SJCRH30 (cell line): ENCODE results near the gene MAGI2. TPM values are rescaled to one million over a fixed set of nuclear protein-coding genes. Genes with fewer than 3 reads are reported as not detected.
A peak's percentile ranks its signal among the peaks of the same experiment; 100 is the strongest.
"Not testable (repeated sequence)": the region's sequence is repeated elsewhere in the genome, so short reads cannot be mapped to it uniquely, and the experiment has no call there.

Source experiments
- DNase-seq, 2 experiments: peaks; one replicate each; pipeline ENCODE4 v3.0.0-alpha.2; 2015 to 2020
- H3K27ac ChIP-seq: fragments of 250-450 bp; sonication (Bioruptor Pico); 2 replicates; pipeline ENCODE4 v1.5.1; 2020; ENCODE audit warnings: mild to moderate bottlenecking, moderate library complexity
- H3K27me3 ChIP-seq: fragments of 250-450 bp; sonication (Bioruptor Pico); 2 replicates; pipeline ENCODE4 v1.5.1; 2020; ENCODE audit warnings: mild to moderate bottlenecking, moderate library complexity
- H3K36me3 ChIP-seq: fragments of 250-450 bp; sonication (Bioruptor Pico); 2 replicates; pipeline ENCODE4 v1.5.1; 2020; ENCODE audit warnings: mild to moderate bottlenecking, moderate library complexity
- H3K4me1 ChIP-seq: fragments of 250-450 bp; sonication (Bioruptor Pico); 2 replicates; pipeline ENCODE4 v1.5.1; 2020; ENCODE audit warnings: mild to moderate bottlenecking, moderate library complexity
- H3K4me3 ChIP-seq: fragments of 250-450 bp; sonication (Bioruptor Pico); 2 replicates; pipeline ENCODE4 v1.5.1; 2020; ENCODE audit warnings: mild to moderate bottlenecking, moderate library complexity
- H3K9me3 ChIP-seq: fragments of 250-450 bp; sonication (Bioruptor Pico); replicated peaks from 2 replicates; pipeline ENCODE4 v1.5.1; 2020; ENCODE audit warnings: mild to moderate bottlenecking, moderate library complexity
- total RNA-seq: library from RNA; depleted of rRNA; stranded (reverse); fragments of >200 nt; shearing (Covaris generic); gene quantifications from 2 replicates; pipeline ENCODE4 v1.2.3, GENCODE V29; 2014

The MAGI2 gene
- total RNA-seq, 1 experiment from 2014 or later: 2.4 TPM

DNA sequence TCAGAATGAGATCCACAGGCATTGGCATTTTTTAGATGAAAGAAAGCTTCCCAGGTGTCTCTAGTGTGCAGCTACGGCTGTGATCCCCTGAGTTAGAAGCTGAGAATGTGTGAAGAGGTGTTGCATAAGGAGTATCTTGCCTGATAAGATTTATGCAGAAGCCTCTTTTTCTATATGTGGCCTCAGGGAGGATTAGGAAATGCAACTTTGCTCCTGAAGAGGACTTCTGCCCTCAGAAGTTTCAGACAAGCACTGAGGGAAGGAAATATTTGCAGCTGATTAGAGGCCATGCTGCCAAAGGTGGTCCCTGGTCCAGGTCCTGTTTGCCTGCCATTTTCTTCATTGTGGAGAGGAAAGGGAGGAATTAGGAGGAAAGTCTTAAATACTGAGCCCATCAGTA, 1103.1 kb downstream of the MAGI2 start:
- Histone ChIP-seq H3K4me3 (no peak overlapping the region), H3K36me3 (no peaks in the 10 kb centered on the region), H3K4me1 (no peaks in the 10 kb centered on the region), H3K27ac (no peak overlapping the region), H3K9me3 (no peaks in the 10 kb centered on the region), H3K27me3 (no peaks in the 10 kb centered on the region)
- DNase-seq: no peak

- DNase-seq: no peak
- Histone ChIP-seq H3K27me3 (no peaks in the 10 kb centered on the region), H3K36me3 (no peaks in the 10 kb centered on the region)
These were observed 1106.6 kb downstream of the MAGI2 start for GRCh38 chr7:78346827-78347226.

GRCh38 chr7:78345979-78346378, 1107.5 kb downstream of the MAGI2 start:
- H3K4me3 ChIP-seq: no peak overlapping the region
- DNase-seq: no peak
- no peaks in the 10 kb centered on the region for H3K9me3 ChIP-seq
- H3K4me1 ChIP-seq: no peaks in the 10 kb centered on the region
- H3K36me3 ChIP-seq: no peaks in the 10 kb centered on the region
- H3K27me3 ChIP-seq: no peaks in the 10 kb centered on the region
- no peak overlapping the region for H3K27ac ChIP-seq

More at GRCh38 chr7:78346827-78347226, 1106.6 kb downstream of the MAGI2 start:
- Histone ChIP-seq H3K4me3 (no peak overlapping the region), H3K27ac (no peak overlapping the region), H3K4me1 (no peaks in the 10 kb centered on the region), H3K9me3 (no peaks in the 10 kb centered on the region)

DNA sequence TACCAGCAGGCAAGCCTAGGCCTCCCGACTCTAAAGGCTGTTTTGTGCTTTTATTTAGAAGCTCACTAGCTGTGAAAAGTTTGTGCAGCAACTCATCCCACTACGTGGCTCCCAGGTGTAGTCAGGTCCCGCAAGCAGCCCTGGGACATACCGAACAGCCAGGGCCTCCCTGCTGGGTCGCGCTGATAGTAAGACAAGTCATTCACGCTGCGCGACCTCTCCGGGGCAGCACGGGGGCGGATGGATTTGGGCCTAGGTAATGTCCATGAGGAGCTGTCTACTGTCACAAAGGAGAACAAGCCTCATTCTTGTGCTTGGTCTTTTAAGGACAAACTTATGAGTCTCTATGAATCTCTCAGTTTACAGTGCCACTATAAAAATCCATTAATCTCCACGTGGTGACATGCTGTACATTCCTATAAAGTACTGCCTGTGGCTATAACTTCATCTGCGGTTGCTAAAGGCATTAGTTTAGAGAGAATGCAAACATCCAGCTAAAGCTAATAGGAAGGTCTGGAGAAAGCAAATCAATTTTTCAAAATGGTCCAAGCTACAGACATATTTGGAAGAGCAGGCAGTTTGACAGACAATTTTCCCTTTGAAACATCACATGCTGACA, 1108.1 kb downstream of the MAGI2 start:
- Histone ChIP-seq H3K27ac (no peak overlapping the region), H3K4me1 (no peaks in the 10 kb centered on the region), H3K36me3 (no peaks in the 10 kb centered on the region), H3K27me3 (no peaks in the 10 kb centered on the region), H3K4me3 (no peak overlapping the region), H3K9me3 (no peaks in the 10 kb centered on the region)
- DNase-seq: no peak

- no peaks in the 10 kb centered on the region for H3K27me3 ChIP-seq
- H3K36me3 ChIP-seq: no peaks in the 10 kb centered on the region
- peaks cover under 1% of the 10 kb centered on the region; the same call in 1 of the 2 replicates for H3K4me1 ChIP-seq
- DNase-seq: no peak
- H3K9me3 ChIP-seq: no peaks in the 10 kb centered on the region
- H3K27ac ChIP-seq: no peak overlapping the region
- H3K4me3 ChIP-seq: no peak overlapping the region
These were observed 1119.0 kb downstream of the MAGI2 start for GRCh38 chr7:78334426-78334825.

- no peak overlapping the region for H3K4me3 ChIP-seq
- no peaks in the 10 kb centered on the region for H3K27me3 ChIP-seq
- peaks cover 5% of the 10 kb centered on the region for H3K4me1 ChIP-seq
- no peaks in the 10 kb centered on the region for H3K36me3 ChIP-seq
- no peak for DNase-seq
- no peak overlapping the region for H3K27ac ChIP-seq
- H3K9me3 ChIP-seq: no peaks in the 10 kb centered on the region
These were observed 1119.7 kb downstream of the MAGI2 start for GRCh38 chr7:78333530-78334425.

DNA sequence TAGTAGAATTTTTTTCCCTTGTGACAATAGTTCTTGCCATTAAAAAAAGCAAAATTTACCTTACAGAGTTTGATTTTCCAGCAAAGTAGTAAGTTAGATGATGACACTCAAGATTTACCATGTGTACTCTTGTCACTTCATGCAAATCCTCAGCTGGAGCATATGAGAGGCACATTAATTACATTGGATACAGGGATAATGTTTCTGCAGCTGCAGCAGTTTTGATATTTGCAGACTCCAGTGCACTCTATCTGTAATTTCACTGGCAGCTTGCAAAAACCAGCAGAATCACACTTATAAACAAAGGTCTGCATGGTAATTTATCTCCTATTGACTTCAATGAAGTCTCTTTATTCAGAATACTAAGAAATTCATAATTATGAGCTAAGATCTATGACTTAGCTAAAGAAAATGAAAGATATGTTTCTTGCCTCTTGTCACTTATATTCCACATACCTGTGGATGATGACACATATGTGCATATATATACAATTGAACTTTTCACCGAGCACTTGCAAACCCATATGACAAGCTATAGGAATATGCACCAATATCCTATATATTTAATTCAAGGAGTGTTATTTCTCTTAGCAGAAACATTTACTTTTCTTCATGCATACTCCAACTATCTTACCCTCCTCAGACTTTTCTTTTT, 1124.3 kb downstream of the MAGI2 start:
- Histone ChIP-seq H3K4me1 (peaks cover 24% of the 10 kb centered on the region), H3K27ac (peak overlapping the region; percentile 25), H3K9me3 (no peaks in the 10 kb centered on the region), H3K36me3 (no peaks in the 10 kb centered on the region), H3K4me3 (no peak overlapping the region), H3K27me3 (no peaks in the 10 kb centered on the region)
- peak in 1 of 2 experiments; percentile 49 for DNase-seq

DNA sequence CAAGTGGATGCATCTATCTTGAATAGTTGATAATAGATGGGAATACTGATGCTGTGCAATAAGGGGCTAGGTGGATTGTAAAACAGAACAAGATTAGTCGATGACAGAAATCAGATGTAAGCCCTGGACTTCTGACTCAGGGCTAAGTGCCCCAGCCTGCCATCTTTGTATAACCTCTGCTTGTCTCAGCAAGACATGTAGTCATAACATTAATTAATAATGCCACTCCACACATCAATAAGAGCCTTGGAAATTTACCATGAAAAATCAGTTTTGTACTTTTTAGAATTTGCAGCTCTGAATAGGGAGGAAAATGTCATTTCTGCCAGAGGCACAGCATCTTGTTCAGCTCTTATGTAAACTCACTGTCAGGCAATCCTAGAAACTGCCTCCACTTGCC, 1125.7 kb downstream of the MAGI2 start:
- Histone ChIP-seq H3K36me3 (no peaks in the 10 kb centered on the region), H3K27me3 (no peaks in the 10 kb centered on the region), H3K4me1 (peaks cover 24% of the 10 kb centered on the region), H3K4me3 (no peak overlapping the region), H3K27ac (no peak overlapping the region), H3K9me3 (no peaks in the 10 kb centered on the region)
- no peak for DNase-seq

GRCh38 chr7:78326876-78327275, 1126.6 kb downstream of the MAGI2 start:
- DNase-seq: peak in 1 of 2 experiments; percentile 12
- H3K4me1 ChIP-seq: peaks cover 24% of the 10 kb centered on the region
- H3K27ac ChIP-seq: no peak overlapping the region
- no peaks in the 10 kb centered on the region for H3K9me3 ChIP-seq
- H3K4me3 ChIP-seq: no peak overlapping the region
- no peaks in the 10 kb centered on the region for H3K27me3 ChIP-seq
- H3K36me3 ChIP-seq: no peaks in the 10 kb centered on the region

DNA sequence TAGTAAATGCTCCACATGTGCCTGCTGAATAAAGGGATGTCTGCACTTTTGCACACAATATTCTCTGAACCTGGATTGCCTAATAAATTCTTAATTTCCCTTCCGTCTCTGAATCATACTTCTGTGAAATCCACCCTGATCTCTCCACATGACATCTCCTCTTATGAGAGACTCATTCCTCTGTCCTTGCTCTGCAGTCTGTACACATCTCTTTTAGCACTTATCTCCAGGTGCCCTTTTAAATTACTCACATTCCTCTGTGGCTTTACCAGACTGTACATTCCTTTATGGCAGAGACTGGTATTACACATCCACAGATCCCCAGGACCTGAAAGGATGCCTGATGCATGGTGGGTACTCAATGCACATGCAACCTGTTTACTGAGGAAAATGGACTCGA, 1127.3 kb downstream of the MAGI2 start:
- Histone ChIP-seq H3K27ac (no peak overlapping the region), H3K27me3 (no peaks in the 10 kb centered on the region), H3K4me3 (no peak overlapping the region), H3K36me3 (no peaks in the 10 kb centered on the region), H3K4me1 (peaks cover 24% of the 10 kb centered on the region), H3K9me3 (no peaks in the 10 kb centered on the region)
- DNase-seq: peak in 1 of 2 experiments; percentile 17

GRCh38 chr7:78323118-78323517, 1130.3 kb downstream of the MAGI2 start:
- Histone ChIP-seq H3K36me3 (no peaks in the 10 kb centered on the region), H3K4me1 (peaks cover 15% of the 10 kb centered on the region), H3K9me3 (no peaks in the 10 kb centered on the region), H3K27ac (no peak overlapping the region), H3K27me3 (no peaks in the 10 kb centered on the region), H3K4me3 (no peak overlapping the region)
- no peak for DNase-seq

- not testable (repeated sequence) for H3K36me3 ChIP-seq, H3K4me1 ChIP-seq, H3K9me3 ChIP-seq, H3K27me3 ChIP-seq, H3K27ac ChIP-seq, DNase-seq, H3K4me3 ChIP-seq
These were observed 1131.2 kb downstream of the MAGI2 start for GRCh38 chr7:78322231-78322630.

DNA sequence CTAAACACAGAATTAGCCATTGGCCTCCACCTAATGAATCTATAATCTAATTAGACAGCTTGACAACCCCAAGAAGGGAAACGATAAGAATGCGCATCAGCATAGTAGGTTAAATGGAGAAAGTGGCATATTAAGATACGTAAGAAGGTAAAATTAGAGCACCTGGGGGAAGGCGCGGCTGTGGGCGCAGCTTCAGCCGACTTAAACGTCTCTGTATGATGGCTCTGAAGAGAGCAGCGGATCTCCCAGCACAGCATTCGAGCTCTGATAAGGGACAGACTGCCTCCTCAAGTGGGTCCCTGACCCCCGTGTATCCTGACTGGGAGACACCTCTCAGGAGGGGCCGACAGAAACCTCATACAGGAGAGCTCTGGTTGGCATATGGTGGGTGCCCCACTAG, 1136.1 kb downstream of the MAGI2 start:
- Histone ChIP-seq H3K27ac (no peak overlapping the region), H3K4me1 (no peaks in the 10 kb centered on the region), H3K36me3 (no peaks in the 10 kb centered on the region), H3K9me3 (no peaks in the 10 kb centered on the region), H3K27me3 (no peaks in the 10 kb centered on the region), H3K4me3 (no peak overlapping the region)
- DNase-seq: no peak

GRCh38 chr7:78316110-78316509, 1137.4 kb downstream of the MAGI2 start:
- H3K4me1 ChIP-seq: no peaks in the 10 kb centered on the region
- H3K36me3 ChIP-seq: no peaks in the 10 kb centered on the region
- H3K27me3 ChIP-seq: no peaks in the 10 kb centered on the region
- no peak overlapping the region for H3K27ac ChIP-seq
- no peaks in the 10 kb centered on the region for H3K9me3 ChIP-seq
- no peak overlapping the region for H3K4me3 ChIP-seq
- DNase-seq: no peak

- no peak for DNase-seq
- no peaks in the 10 kb centered on the region for H3K27me3 ChIP-seq
- H3K27ac ChIP-seq: no peak overlapping the region
- H3K4me1 ChIP-seq: no peaks in the 10 kb centered on the region
- H3K9me3 ChIP-seq: no peaks in the 10 kb centered on the region
- H3K36me3 ChIP-seq: no peaks in the 10 kb centered on the region
- H3K4me3 ChIP-seq: no peak overlapping the region
These were observed 1138.3 kb downstream of the MAGI2 start for GRCh38 chr7:78315119-78315518.
